ENCODE measurements around the gene CCL2.

- TF ChIP-seq, protein P1, sequence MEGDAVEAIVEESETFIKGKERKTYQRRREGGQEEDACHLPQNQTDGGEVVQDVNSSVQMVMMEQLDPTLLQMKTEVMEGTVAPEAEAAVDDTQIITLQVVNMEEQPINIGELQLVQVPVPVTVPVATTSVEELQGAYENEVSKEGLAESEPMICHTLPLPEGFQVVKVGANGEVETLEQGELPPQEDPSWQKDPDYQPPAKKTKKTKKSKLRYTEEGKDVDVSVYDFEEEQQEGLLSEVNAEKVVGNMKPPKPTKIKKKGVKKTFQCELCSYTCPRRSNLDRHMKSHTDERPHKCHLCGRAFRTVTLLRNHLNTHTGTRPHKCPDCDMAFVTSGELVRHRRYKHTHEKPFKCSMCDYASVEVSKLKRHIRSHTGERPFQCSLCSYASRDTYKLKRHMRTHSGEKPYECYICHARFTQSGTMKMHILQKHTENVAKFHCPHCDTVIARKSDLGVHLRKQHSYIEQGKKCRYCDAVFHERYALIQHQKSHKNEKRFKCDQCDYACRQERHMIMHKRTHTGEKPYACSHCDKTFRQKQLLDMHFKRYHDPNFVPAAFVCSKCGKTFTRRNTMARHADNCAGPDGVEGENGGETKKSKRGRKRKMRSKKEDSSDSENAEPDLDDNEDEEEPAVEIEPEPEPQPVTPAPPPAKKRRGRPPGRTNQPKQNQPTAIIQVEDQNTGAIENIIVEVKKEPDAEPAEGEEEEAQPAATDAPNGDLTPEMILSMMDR (IDR thresholded peaks at IDR 0.05): no peak
- TF ChIP-seq EZH2 (IDR thresholded peaks at IDR 0.05): no peak
- TF ChIP-seq EZH2phosphoT487 (IDR thresholded peaks at IDR 0.05): no peak
These were observed 50.0 kb downstream of the CCL2 start for GRCh38 chr17:34305061-34305460.

Data from neural progenitor cell (in vitro differentiated cells).